GM10266 (cell line): ENCODE measurements around the gene BAIAP2.

Source experiments
- DNase-seq: peaks from one replicate; pipeline ENCODE4 v3.0.0; 2012; ENCODE audit errors: extremely low spot score
- CTCF ChIP-seq: IDR thresholded peaks from 2 replicates; pipeline ENCODE4 v1.5.1; 2012; ENCODE audit warnings: mild to moderate bottlenecking, low read depth; ENCODE audit not compliant: control insufficient read depth, insufficient read depth; ENCODE audit errors: missing control alignments

Gene BAIAP2

GRCh38 chr17:81066072-81066471 is 31.1 kb downstream of the BAIAP2 start:
- DNase-seq = no peak
- TF ChIP-seq CTCF = no peak

GRCh38 chr17:81066771-81067315 is 31.9 kb downstream of the BAIAP2 start:
- no peak for DNase-seq
- no peak for TF ChIP-seq CTCF

- DNase-seq = no peak
- no peak for TF ChIP-seq CTCF
Observed at GRCh38 chr17:81067391-81067811, 32.5 kb downstream of the BAIAP2 start.

- no peak for DNase-seq
- TF ChIP-seq CTCF = no peak
Observed at GRCh38 chr17:81068411-81069134, 33.6 kb downstream of the BAIAP2 start.

GRCh38 chr17:81069135-81069645 is 34.2 kb downstream of the BAIAP2 start:
- DNase-seq = no peak
- TF ChIP-seq CTCF = no peak

- TF ChIP-seq CTCF = no peak
- no peak for DNase-seq
Observed at GRCh38 chr17:81070541-81071246, 35.7 kb downstream of the BAIAP2 start.
